Glutamatergic neuron (in vitro differentiated cells): ENCODE measurements around the gene MEF2D. TPM values are rescaled to one million over a fixed set of nuclear protein-coding genes. Genes with fewer than 3 reads are reported as not detected.

Experiments used
- DNase-seq: peaks from one replicate; pipeline ENCODE4 v3.0.0; 2022
- H3K27ac Mint-ChIP-seq: one replicate; pipeline ENCODE4 v1.8.0; 2020; ENCODE audit warnings: mild to moderate bottlenecking, mixed read lengths, inconsistent platforms; ENCODE audit not compliant: unreplicated experiment
- H3K27me3 Mint-ChIP-seq: one replicate; pipeline ENCODE4 v1.8.0; 2020; ENCODE audit warnings: mild to moderate bottlenecking, moderate library complexity, mixed read lengths, inconsistent platforms; ENCODE audit not compliant: unreplicated experiment
- H3K36me3 Mint-ChIP-seq: one replicate; pipeline ENCODE4 v1.8.0; 2020; ENCODE audit warnings: mild to moderate bottlenecking, mixed read lengths, inconsistent platforms; ENCODE audit not compliant: unreplicated experiment
- H3K4me1 Mint-ChIP-seq: one replicate; pipeline ENCODE4 v1.8.0; 2020; ENCODE audit warnings: mild to moderate bottlenecking, low read depth, mixed read lengths, inconsistent platforms; ENCODE audit not compliant: unreplicated experiment
- H3K4me3 Mint-ChIP-seq: one replicate; pipeline ENCODE4 v1.8.0; 2020; ENCODE audit warnings: mild to moderate bottlenecking, mixed read lengths, inconsistent platforms; ENCODE audit not compliant: unreplicated experiment
- H3K9me3 Mint-ChIP-seq: one replicate; pipeline ENCODE4 v1.8.0; 2020; ENCODE audit warnings: mild to moderate bottlenecking, moderate library complexity, mixed read lengths, inconsistent platforms; ENCODE audit not compliant: unreplicated experiment
- total RNA-seq: library from RNA; stranded (reverse); fragmentation: NEBNext Ultra II Directional; extraction: Animal tissue kit (Norgen Biotek cat#: 25700); gene quantifications from one replicate; pipeline ENCODE4 v1.2.1, GENCODE V29; 2021; ENCODE audit not compliant: unreplicated experiment
- TF ChIP-seq, protein P1 (sequence below): fragments of 200-600 bp; sonication (generic); IDR thresholded peaks from one replicate; pipeline ENCODE4 v1.5.0; 2021; ENCODE audit not compliant: partially characterized antibody, unreplicated experiment

The MEF2D gene
- total RNA-seq, 1 donor from 2014 or later, result 50.0 TPM

- peaks cover 1% of the 10 kb centered on the region for H3K27me3 Mint-ChIP-seq
- no peaks in the 10 kb centered on the region for H3K36me3 Mint-ChIP-seq
- H3K4me3 Mint-ChIP-seq, result no peak overlapping the region
- no peak for DNase-seq
- H3K9me3 Mint-ChIP-seq, result peaks cover 6% of the 10 kb centered on the region
- no peak overlapping the region for H3K27ac Mint-ChIP-seq
- TF ChIP-seq, protein P1, sequence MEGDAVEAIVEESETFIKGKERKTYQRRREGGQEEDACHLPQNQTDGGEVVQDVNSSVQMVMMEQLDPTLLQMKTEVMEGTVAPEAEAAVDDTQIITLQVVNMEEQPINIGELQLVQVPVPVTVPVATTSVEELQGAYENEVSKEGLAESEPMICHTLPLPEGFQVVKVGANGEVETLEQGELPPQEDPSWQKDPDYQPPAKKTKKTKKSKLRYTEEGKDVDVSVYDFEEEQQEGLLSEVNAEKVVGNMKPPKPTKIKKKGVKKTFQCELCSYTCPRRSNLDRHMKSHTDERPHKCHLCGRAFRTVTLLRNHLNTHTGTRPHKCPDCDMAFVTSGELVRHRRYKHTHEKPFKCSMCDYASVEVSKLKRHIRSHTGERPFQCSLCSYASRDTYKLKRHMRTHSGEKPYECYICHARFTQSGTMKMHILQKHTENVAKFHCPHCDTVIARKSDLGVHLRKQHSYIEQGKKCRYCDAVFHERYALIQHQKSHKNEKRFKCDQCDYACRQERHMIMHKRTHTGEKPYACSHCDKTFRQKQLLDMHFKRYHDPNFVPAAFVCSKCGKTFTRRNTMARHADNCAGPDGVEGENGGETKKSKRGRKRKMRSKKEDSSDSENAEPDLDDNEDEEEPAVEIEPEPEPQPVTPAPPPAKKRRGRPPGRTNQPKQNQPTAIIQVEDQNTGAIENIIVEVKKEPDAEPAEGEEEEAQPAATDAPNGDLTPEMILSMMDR, result no peak
- peaks cover 15% of the 10 kb centered on the region for H3K4me1 Mint-ChIP-seq
Measured at GRCh38 chr1:156462954-156463795, 37.4 kb downstream of the MEF2D start.

DNA sequence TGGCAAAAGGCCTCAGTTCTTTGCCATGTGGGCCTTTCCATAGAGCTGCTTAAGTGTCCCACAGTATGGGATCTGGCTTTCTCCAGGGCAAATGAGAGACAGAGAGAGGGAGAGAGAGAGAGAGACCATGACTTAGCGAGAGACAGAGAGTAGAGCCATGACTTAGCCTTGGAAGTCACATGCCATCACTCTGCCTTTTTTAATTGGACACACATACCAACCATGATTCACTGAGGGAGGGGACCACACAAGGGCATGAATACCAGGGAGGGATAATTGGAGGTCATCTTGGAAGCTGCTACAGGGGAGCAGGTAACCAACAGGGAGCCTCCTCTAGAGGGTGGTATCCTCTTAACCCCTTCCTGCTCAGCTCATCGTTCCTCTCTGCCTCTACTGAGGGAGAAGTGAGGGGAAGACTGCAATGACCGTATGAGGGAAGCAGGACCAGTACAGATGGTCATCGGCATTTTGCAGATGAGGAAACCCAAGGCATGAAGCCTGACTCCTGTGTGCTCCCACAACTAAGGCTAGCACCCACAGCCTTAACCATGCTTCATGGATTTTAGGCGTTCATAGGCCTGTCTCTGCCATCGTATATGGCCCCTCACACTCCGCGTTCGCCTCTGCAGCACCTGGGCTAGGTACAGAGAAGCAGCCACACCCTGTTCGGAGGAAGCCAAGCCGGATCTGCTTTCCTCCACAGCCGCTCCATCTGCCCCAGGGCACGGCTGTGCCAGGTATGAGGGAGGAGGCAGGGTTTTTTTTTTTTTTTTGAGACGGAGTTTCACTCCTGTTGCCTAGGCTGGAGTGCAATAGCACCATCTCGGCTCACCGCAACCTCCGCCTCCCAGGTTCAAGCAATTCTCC lies 38.6 kb downstream of the MEF2D start:
- TF ChIP-seq, protein P1, result no peak
- DNase-seq, result no peak
- Mint-ChIP-seq H3K4me3 (no peak overlapping the region), H3K4me1 (peaks cover 15% of the 10 kb centered on the region), H3K27ac (no peak overlapping the region), H3K27me3 (no peaks in the 10 kb centered on the region), H3K36me3 (no peaks in the 10 kb centered on the region), H3K9me3 (peaks cover 5% of the 10 kb centered on the region)

GRCh38 chr1:156461109-156461508 lies 39.5 kb downstream of the MEF2D start:
- no peak for DNase-seq
- peaks cover 12% of the 10 kb centered on the region for H3K4me1 Mint-ChIP-seq
- no peaks in the 10 kb centered on the region for H3K27me3 Mint-ChIP-seq
- H3K27ac Mint-ChIP-seq, result no peak overlapping the region
- H3K36me3 Mint-ChIP-seq, result no peaks in the 10 kb centered on the region
- no peak overlapping the region for H3K4me3 Mint-ChIP-seq
- peaks cover 5% of the 10 kb centered on the region for H3K9me3 Mint-ChIP-seq
- TF ChIP-seq, protein P1, result no peak

GRCh38 chr1:156460525-156460924 lies 40.0 kb downstream of the MEF2D start:
- Mint-ChIP-seq H3K4me3 (peak overlapping the region; percentile 1), H3K9me3 (peaks cover 3% of the 10 kb centered on the region), H3K4me1 (peaks cover 10% of the 10 kb centered on the region), H3K27me3 (no peaks in the 10 kb centered on the region), H3K27ac (no peak overlapping the region), H3K36me3 (no peaks in the 10 kb centered on the region)
- DNase-seq, result no peak
- TF ChIP-seq, protein P1, result no peak
